Measurements from ENCODE around the gene SLC38A4.

Gene SLC38A4

GRCh38 chr12:46786774-46787173 is 39.0 kb downstream of the SLC38A4 start:
- no peak overlapping the region for H3K27ac ChIP-seq (ENCODE audit: low read length)
- H3K27me3 ChIP-seq (replicated peaks; ENCODE audit: insufficient read depth, low read length) = no peaks in the 10 kb centered on the region
- H2AFZ ChIP-seq (ENCODE audit: low read length) = no peak overlapping the region
- H3K9ac ChIP-seq (ENCODE audit: low read length) = no peak overlapping the region
- no peak overlapping the region for H3K4me2 ChIP-seq (ENCODE audit: low read depth, low read length)
- H3K36me3 ChIP-seq (replicated peaks; ENCODE audit: insufficient read depth, low read length) = no peaks in the 10 kb centered on the region
- no peaks in the 10 kb centered on the region for H3K9me3 ChIP-seq (replicated peaks; ENCODE audit: insufficient read depth, low read length)
- no peaks in the 10 kb centered on the region for H4K20me1 ChIP-seq (ENCODE audit: insufficient read depth, low read length)
- TF ChIP-seq EZH2phosphoT487 (IDR thresholded peaks at IDR 0.05; ENCODE audit: low read length) = no peak
- no peak for TF ChIP-seq CTCF (IDR thresholded peaks at IDR 0.05; ENCODE audit: low read length)
- no peak for TF ChIP-seq EZH2 (optimal IDR thresholded peaks at IDR 0.05; ENCODE audit: low read depth, low read length)
- no peaks in the 10 kb centered on the region for H3K9me2 ChIP-seq (replicated peaks; ENCODE audit: insufficient read depth, low read length)
- no peak for DNase-seq
- H3F3A ChIP-seq (ENCODE audit: insufficient read depth, low read length) = no peaks in the 10 kb centered on the region
- no peaks in the 10 kb centered on the region for H3K79me2 ChIP-seq (ENCODE audit: low read length)
- H3K4me3 ChIP-seq (ENCODE audit: low read length) = no peak overlapping the region
- peaks cover 26% of the 10 kb centered on the region for H3K4me1 ChIP-seq (ENCODE audit: low read length)

- no peaks in the 10 kb centered on the region for H3K27me3 ChIP-seq (replicated peaks; ENCODE audit: insufficient read depth, low read length)
- H3K9me2 ChIP-seq (replicated peaks; ENCODE audit: insufficient read depth, low read length) = no peaks in the 10 kb centered on the region
- no peak overlapping the region for H3K27ac ChIP-seq (ENCODE audit: low read length)
- no peaks in the 10 kb centered on the region for H3K9me3 ChIP-seq (replicated peaks; ENCODE audit: insufficient read depth, low read length)
- H3K4me3 ChIP-seq (ENCODE audit: low read length) = no peak overlapping the region
- no peaks in the 10 kb centered on the region for H3K79me2 ChIP-seq (ENCODE audit: low read length)
- no peaks in the 10 kb centered on the region for H4K20me1 ChIP-seq (ENCODE audit: insufficient read depth, low read length)
- H2AFZ ChIP-seq (ENCODE audit: low read length) = no peak overlapping the region
- TF ChIP-seq EZH2phosphoT487 (IDR thresholded peaks at IDR 0.05; ENCODE audit: low read length) = no peak
- TF ChIP-seq CTCF (IDR thresholded peaks at IDR 0.05; ENCODE audit: low read length) = no peak
- no peak for TF ChIP-seq EZH2 (optimal IDR thresholded peaks at IDR 0.05; ENCODE audit: low read depth, low read length)
- peaks cover 26% of the 10 kb centered on the region for H3K4me1 ChIP-seq (ENCODE audit: low read length)
- H3K36me3 ChIP-seq (replicated peaks; ENCODE audit: insufficient read depth, low read length) = no peaks in the 10 kb centered on the region
- no peak for DNase-seq
- no peaks in the 10 kb centered on the region for H3F3A ChIP-seq (ENCODE audit: insufficient read depth, low read length)
- H3K9ac ChIP-seq (ENCODE audit: low read length) = no peak overlapping the region
- no peak overlapping the region for H3K4me2 ChIP-seq (ENCODE audit: low read depth, low read length)
Measured at GRCh38 chr12:46785382-46785781, 40.4 kb downstream of the SLC38A4 start.

- H3K27ac ChIP-seq (ENCODE audit: low read length) = no peak overlapping the region
- DNase-seq = no peak
- no peaks in the 10 kb centered on the region for H3K36me3 ChIP-seq (replicated peaks; ENCODE audit: insufficient read depth, low read length)
Measured at GRCh38 chr12:46783871-46784270, 41.9 kb downstream of the SLC38A4 start.

More at GRCh38 chr12:46783871-46784270, 41.9 kb downstream of the SLC38A4 start:
- no peak overlapping the region for H2AFZ ChIP-seq (ENCODE audit: low read length)
- TF ChIP-seq CTCF (IDR thresholded peaks at IDR 0.05; ENCODE audit: low read length) = no peak
- no peak for TF ChIP-seq EZH2phosphoT487 (IDR thresholded peaks at IDR 0.05; ENCODE audit: low read length)
- no peak for TF ChIP-seq EZH2 (optimal IDR thresholded peaks at IDR 0.05; ENCODE audit: low read depth, low read length)
- peaks cover 19% of the 10 kb centered on the region for H3K4me1 ChIP-seq (ENCODE audit: low read length)
- H3K27me3 ChIP-seq (replicated peaks; ENCODE audit: insufficient read depth, low read length) = no peaks in the 10 kb centered on the region
- no peaks in the 10 kb centered on the region for H3K9me3 ChIP-seq (replicated peaks; ENCODE audit: insufficient read depth, low read length)
- no peaks in the 10 kb centered on the region for H3K9me2 ChIP-seq (replicated peaks; ENCODE audit: insufficient read depth, low read length)
- H4K20me1 ChIP-seq (ENCODE audit: insufficient read depth, low read length) = no peaks in the 10 kb centered on the region
- H3K4me3 ChIP-seq (ENCODE audit: low read length) = no peak overlapping the region
- H3K4me2 ChIP-seq (ENCODE audit: low read depth, low read length) = no peak overlapping the region
- no peaks in the 10 kb centered on the region for H3F3A ChIP-seq (ENCODE audit: insufficient read depth, low read length)
- H3K79me2 ChIP-seq (ENCODE audit: low read length) = no peaks in the 10 kb centered on the region
- no peak overlapping the region for H3K9ac ChIP-seq (ENCODE audit: low read length)
